ENCODE results near the gene JUN. TPM values are rescaled to one million over a fixed set of nuclear protein-coding genes. Genes with fewer than 3 reads are reported as not detected.

JUN gene
- total and polyA plus RNA-seq, 4 donors = 15.0 to 29.8 (median 17.5) TPM

- TF ChIP-seq MAX (IDR thresholded peaks at IDR 0.05) = no peak
- TF ChIP-seq HNF4G (IDR thresholded peaks at IDR 0.05) = no peak
- TF ChIP-seq GABPA (IDR thresholded peaks at IDR 0.05 in 1 of 2, conservative IDR thresholded peaks at IDR 0.05 in 1 of 2) = no peak
- no peak for TF ChIP-seq TAF1 (conservative IDR thresholded peaks at IDR 0.05)
- no peak for TF ChIP-seq EGR1 (IDR thresholded peaks at IDR 0.05; ENCODE audit: low read depth in 2 of 2)
- TF ChIP-seq HNF4A (conservative IDR thresholded peaks at IDR 0.05) = no peak
- no peak for TF ChIP-seq FOXA1 (IDR thresholded peaks at IDR 0.05)
- TF ChIP-seq JUND (IDR thresholded peaks at IDR 0.05) = no peak
- TF ChIP-seq FOXA2 (IDR thresholded peaks at IDR 0.05) = no peak
- TF ChIP-seq ZBTB33 (IDR thresholded peaks at IDR 0.05) = no peak
- TF ChIP-seq RAD21 (IDR thresholded peaks at IDR 0.05) = no peak
- TF ChIP-seq NR2F2 (IDR thresholded peaks at IDR 0.05) = no peak
- TF ChIP-seq SP1 (IDR thresholded peaks at IDR 0.05) = no peak
- no peak for TF ChIP-seq CTCF (IDR thresholded peaks at IDR 0.05; ENCODE audit: low read depth, low read length, missing input control)
- TF ChIP-seq YY1 (IDR thresholded peaks at IDR 0.05) = no peak
- no peak for TF ChIP-seq REST (IDR thresholded peaks at IDR 0.05)
- Histone ChIP-seq H3K4me1 (ENCODE audit: control insufficient read depth in 4 of 4, insufficient read depth in 4 of 4, low read length in 3 of 4) (peaks cover 3 to 9% (median 7%) of the 10 kb centered on the region in 4 donors), H3K9me3 (ENCODE audit: control insufficient read depth in 4 of 4, low read length in 3 of 4) (no peaks in the 10 kb centered on the region), H3K9ac (ENCODE audit: low read depth in 1 of 2, low read length in 2 of 2) (no peak overlapping the region), H3K27me3 (ENCODE audit: control insufficient read depth in 4 of 4, insufficient read depth in 4 of 4, low read length in 3 of 4) (no peaks in the 10 kb centered on the region), H3K4me3 (ENCODE audit: low read depth in 1 of 3, low read length in 3 of 3) (no peak overlapping the region), H3K36me3 (ENCODE audit: control insufficient read depth in 4 of 4, insufficient read depth in 3 of 4, low read depth in 1 of 4, low read length in 3 of 4) (no peaks in the 10 kb centered on the region), H3K27ac (ENCODE audit: low read depth in 1 of 2, low read length in 2 of 2) (no peak overlapping the region)
- no peak for DNase-seq (ENCODE audit: low spot score)
- WGBS = 50% methylated on average over 2 of the region's 2 CpGs
Measured at GRCh38 chr1:58811303-58811702, 27.5 kb upstream of the JUN start.

- DNase-seq (ENCODE audit: low spot score) = no peak
- no peak overlapping the region for H3K4me3 ChIP-seq (ENCODE audit: low read depth in 1 of 3, low read length in 3 of 3)
- peaks cover 0 to 7% (median 2%) of the 10 kb centered on the region in 4 donors for H3K4me1 ChIP-seq (ENCODE audit: control insufficient read depth in 4 of 4, insufficient read depth in 4 of 4, low read length in 3 of 4)
- no peaks in the 10 kb centered on the region for H3K36me3 ChIP-seq (ENCODE audit: control insufficient read depth in 4 of 4, insufficient read depth in 3 of 4, low read depth in 1 of 4, low read length in 3 of 4)
- WGBS = 79% methylated on average over 9 of the region's 9 CpGs
- no peak overlapping the region for H3K9ac ChIP-seq (ENCODE audit: low read depth in 1 of 2, low read length in 2 of 2)
- H3K27ac ChIP-seq (ENCODE audit: low read depth in 1 of 2, low read length in 2 of 2) = peak overlapping the region in 1 of 2 donors; percentile 33
- no peaks in the 10 kb centered on the region for H3K27me3 ChIP-seq (ENCODE audit: control insufficient read depth in 4 of 4, insufficient read depth in 4 of 4, low read length in 3 of 4)
- no peaks in the 10 kb centered on the region for H3K9me3 ChIP-seq (ENCODE audit: control insufficient read depth in 4 of 4, low read length in 3 of 4)
- TF ChIP-seq TAF1 (conservative IDR thresholded peaks at IDR 0.05) = no peak
- TF ChIP-seq YY1 (IDR thresholded peaks at IDR 0.05) = no peak
- peak in 1 of 2 donors; percentile 66 for TF ChIP-seq RXRA (IDR thresholded peaks at IDR 0.05)
- TF ChIP-seq MAX (IDR thresholded peaks at IDR 0.05) = no peak
- no peak for TF ChIP-seq JUND (IDR thresholded peaks at IDR 0.05)
- TF ChIP-seq FOXA2 (IDR thresholded peaks at IDR 0.05) = no peak
- peak; percentile 13 to 36 for TF ChIP-seq HNF4A (conservative IDR thresholded peaks at IDR 0.05)
- TF ChIP-seq ATF3 (IDR thresholded peaks at IDR 0.05) = no peak
- no peak for TF ChIP-seq FOXA1 (IDR thresholded peaks at IDR 0.05)
- TF ChIP-seq HNF4G (IDR thresholded peaks at IDR 0.05) = no peak
- TF ChIP-seq RAD21 (IDR thresholded peaks at IDR 0.05) = peak in 1 of 2 donors; percentile 20
- TF ChIP-seq NR2F2 (IDR thresholded peaks at IDR 0.05) = no peak
- peak in 1 of 2 donors; percentile 73 for TF ChIP-seq EGR1 (IDR thresholded peaks at IDR 0.05; ENCODE audit: low read depth in 2 of 2)
- no peak for TF ChIP-seq GABPA (IDR thresholded peaks at IDR 0.05 in 1 of 2, conservative IDR thresholded peaks at IDR 0.05 in 1 of 2)
- no peak for TF ChIP-seq SP1 (IDR thresholded peaks at IDR 0.05)
- no peak for TF ChIP-seq ZBTB33 (IDR thresholded peaks at IDR 0.05)
Measured at GRCh38 chr1:58809325-58810010, 25.6 kb upstream of the JUN start.

Data from liver (tissue), 9 donors.